ENCODE data around the gene CCDC82.

The CCDC82 gene

DNA sequence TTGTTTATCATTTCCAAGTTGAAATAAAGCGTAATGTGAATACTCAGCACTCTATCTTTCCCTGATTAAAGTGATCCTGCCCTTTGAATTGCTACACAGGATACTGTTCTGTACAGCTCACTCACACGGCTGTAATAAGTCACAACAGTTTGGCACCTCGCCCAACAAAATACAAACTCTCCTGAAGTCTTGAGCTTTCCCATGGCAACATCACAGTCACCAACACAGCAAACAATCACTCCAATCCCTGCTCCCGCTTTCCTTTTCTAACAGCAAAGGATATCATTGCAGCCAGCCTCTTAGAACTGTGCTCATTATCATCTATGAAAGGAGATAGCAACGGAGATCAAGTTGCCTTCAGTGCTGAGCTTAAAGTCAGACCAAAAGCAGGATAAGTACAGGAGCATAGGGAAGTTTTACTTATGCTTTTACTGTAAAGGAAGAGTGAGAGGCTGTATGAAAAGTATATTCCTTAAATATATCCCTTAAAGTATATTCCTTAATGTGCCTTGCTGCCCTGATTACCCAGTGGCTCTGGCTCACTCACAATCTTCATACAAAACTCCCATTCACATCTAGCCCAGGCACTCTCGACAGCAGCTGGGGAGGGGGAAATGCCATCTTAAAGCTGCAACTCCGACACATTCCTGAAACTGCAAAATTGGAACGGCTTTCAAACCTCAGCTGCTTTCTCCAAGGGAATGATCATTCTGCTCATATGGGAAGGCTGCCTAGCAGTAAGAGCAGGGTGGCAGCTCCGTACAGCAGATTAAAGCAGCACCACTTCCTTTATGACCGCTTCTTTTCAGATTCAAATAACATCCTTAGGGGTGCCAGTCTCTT, 82.6 kb downstream of the CCDC82 start:
- DNase-seq: peak; percentile 75

DNA sequence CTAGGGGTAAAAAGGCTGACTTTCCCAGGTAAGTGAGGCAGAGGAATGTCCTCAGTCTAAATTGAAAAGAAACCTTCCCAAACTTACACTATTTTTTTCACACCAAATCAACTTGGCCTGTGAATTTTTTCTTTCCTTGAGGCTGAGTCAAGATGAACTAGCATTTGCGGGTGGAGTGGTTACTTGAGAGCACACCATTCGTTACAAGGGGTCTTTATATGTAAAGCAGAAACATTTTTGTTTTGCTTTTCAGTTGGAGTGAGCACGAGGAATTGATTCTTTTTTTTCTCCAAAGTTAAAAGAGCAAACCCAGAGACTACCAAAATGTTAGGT, 83.1 kb downstream of the CCDC82 start:
- DNase-seq: peak; percentile 63

DNA sequence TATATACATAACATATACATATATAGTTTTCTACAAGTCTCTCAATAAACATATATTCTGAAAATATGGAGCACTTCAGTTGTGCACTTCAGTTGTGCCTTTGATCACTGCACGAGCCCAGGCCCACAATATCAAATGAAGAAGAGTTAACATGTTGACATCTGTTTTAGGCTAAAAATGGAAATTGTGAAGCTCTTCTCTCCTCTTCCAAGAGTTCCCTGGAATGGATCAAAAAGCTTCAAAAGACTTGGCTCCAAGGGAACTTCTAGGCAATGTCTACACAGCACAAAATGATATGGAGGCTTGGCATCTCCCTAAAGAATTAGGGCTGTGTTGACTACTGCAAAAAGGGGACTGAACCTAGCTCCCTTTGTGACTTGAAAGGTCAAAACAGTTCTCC, 83.6 kb downstream of the CCDC82 start:
- no peak for DNase-seq

DNA sequence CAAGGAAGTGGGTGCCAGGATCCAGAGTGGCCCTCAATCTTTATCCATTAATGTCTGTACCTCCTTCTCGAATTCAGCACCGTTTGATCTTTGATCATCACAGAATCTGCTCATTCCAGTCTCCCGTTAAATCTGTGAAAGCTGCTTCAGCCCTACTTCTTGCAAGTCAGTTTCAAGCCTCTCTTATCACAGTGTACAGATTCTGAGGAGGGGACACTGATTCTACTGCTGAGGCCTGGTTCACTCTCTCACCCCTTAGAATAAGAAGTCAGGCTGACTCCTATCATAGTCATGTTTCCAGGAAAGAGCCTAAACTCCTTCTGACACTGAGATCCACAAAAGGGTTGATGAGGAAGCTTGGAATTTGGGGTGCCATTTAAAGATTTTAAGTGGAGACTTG, 85.7 kb downstream of the CCDC82 start:
- no peak for DNase-seq

DNA sequence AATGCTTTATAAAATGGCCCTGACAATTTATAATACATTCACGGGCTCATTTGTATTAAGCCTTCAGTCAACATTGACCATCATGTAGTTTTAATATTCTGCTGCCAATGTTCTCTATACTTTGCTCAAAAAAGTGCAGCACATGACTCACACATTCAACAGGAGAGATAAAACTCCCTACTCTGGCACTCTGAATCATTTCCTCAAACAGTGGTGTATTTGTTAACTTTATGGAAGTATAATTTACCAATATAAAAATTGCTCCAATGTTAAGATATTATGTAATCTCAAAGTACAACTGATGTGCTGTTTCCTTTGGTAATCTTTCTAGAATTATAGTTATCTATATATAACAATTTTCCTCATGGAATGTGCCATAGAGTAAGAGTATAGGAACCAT, 86.6 kb downstream of the CCDC82 start:
- no peak for DNase-seq
